OCI-LY7 (cell line): ENCODE measurements around the gene CALHM2. TPM values are rescaled to one million over a fixed set of nuclear protein-coding genes. Genes with fewer than 3 reads are reported as not detected.

Experiments used
- BruUV-seq: library from RNA; stranded (reverse); fragments of 400-500 nt; replicated peaks from 2 replicates; lab custom pipeline; 2021; lab: Mats Ljungman, UMichigan
- CTCF ChIA-PET: fragments of 300-600 bp; sonication (Branson Sonifier 250); formaldehyde crosslinking; loops from one replicate; lab custom pipeline; 2022; ENCODE audit warnings: antibody characterized with exemption; ENCODE audit not compliant: unreplicated experiment; lab: Charles Lee
- POLR2A ChIA-PET: fragments of 300-600 bp; sonication (Branson Sonifier 250); formaldehyde crosslinking; loops from one replicate; lab custom pipeline; 2022; ENCODE audit warnings: antibody characterized with exemption; lab: Charles Lee
- DNase-seq: peaks from one replicate; pipeline ENCODE4 v3.0.0-alpha.2; 2015; ENCODE audit warnings: low spot score
- H2AFZ ChIP-seq: fragments of 200-600 bp; sonication (generic), shearing (Covaris generic); 2 replicates; pipeline ENCODE4 v1.6.1; 2014; ENCODE audit warnings: mild to moderate bottlenecking, antibody characterized with exemption, low read length, moderate library complexity
- H3K27ac ChIP-seq: fragments of 200-600 bp; sonication (generic); 2 replicates; pipeline ENCODE4 v1.5.1; 2014; ENCODE audit warnings: mixed run types, low read depth, mild to moderate bottlenecking, moderate library complexity, low read length, inconsistent platforms; ENCODE audit not compliant: poor library complexity, severe bottlenecking
- H3K36me3 ChIP-seq: fragments of 200-600 bp; sonication (generic); 2 replicates; pipeline ENCODE4 v1.6.1; 2014; ENCODE audit warnings: mild to moderate bottlenecking, antibody characterized with exemption, low read length, moderate library complexity, mixed read lengths; ENCODE audit not compliant: insufficient read depth
- H3K4me1 ChIP-seq: fragments of 200-600 bp; sonication (generic); 2 replicates; pipeline ENCODE4 v1.5.1; 2014; ENCODE audit warnings: mild to moderate bottlenecking, low read length; ENCODE audit not compliant: insufficient read depth, poor library complexity, severe bottlenecking
- H3K4me2 ChIP-seq: fragments of 200-600 bp; sonication (generic); 2 replicates; pipeline ENCODE4 v1.6.1; 2014; ENCODE audit warnings: mild to moderate bottlenecking, low read length
- H3K4me3 ChIP-seq: fragments of 200-600 bp; sonication (generic); 2 replicates; pipeline ENCODE4 v1.5.1; 2014; ENCODE audit warnings: mild to moderate bottlenecking, low read depth, low read length; ENCODE audit not compliant: poor library complexity, severe bottlenecking
- H3K79me2 ChIP-seq: fragments of 200-600 bp; sonication (generic); 2 replicates; pipeline ENCODE4 v1.6.1; 2016; ENCODE audit warnings: low read depth, mild to moderate bottlenecking, low read length, moderate library complexity, mixed read lengths; ENCODE audit not compliant: insufficient read depth
- H3K9me2 ChIP-seq: fragments of 200-600 bp; sonication (generic); 2 replicates; pipeline ENCODE4 v1.6.1; 2016; ENCODE audit warnings: mild to moderate bottlenecking, low read length, mixed read lengths; ENCODE audit not compliant: insufficient read depth
- H3K9me3 ChIP-seq: fragments of 200-600 bp; sonication (generic); 2 replicates; pipeline ENCODE4 v1.6.1; 2014; ENCODE audit warnings: mild to moderate bottlenecking, mixed run types, low read length, mixed read lengths
- H4K20me1 ChIP-seq: fragments of 200-600 bp; sonication (generic); 2 replicates; pipeline ENCODE4 v1.6.1; 2014; ENCODE audit warnings: mild to moderate bottlenecking, antibody characterized with exemption, low read length, moderate library complexity, mixed read lengths; ENCODE audit not compliant: insufficient read depth
- CTCF ChIP-seq: fragments of 200-600 bp; sonication (generic); conservative IDR thresholded peaks from 2 replicates; pipeline ENCODE4 v1.5.1; 2014; ENCODE audit warnings: mild to moderate bottlenecking, antibody characterized with exemption, low read length, moderate library complexity, mixed read lengths
- EZH2phosphoT487 ChIP-seq: fragments of 200-600 bp; sonication (generic); IDR thresholded peaks from 2 replicates; pipeline ENCODE4 v1.6.1; 2018; ENCODE audit warnings: low read depth, borderline replicate concordance, mild to moderate bottlenecking, mixed run types, antibody characterized with exemption, low read length, moderate library complexity, mixed read lengths
- intact Hi-C: fragments of 100-400 bp; cut with micrococcal nuclease; formaldehyde crosslinking; loops from one replicate; pipeline ENCODE4 v1.10.0; 2022; ENCODE audit not compliant: unreplicated experiment
- total RNA-seq, 2 experiments: library from RNA; depleted of rRNA in 1 of 2; stranded (reverse); fragments of >200 nt in 1 of 2; shearing (Covaris generic) in 1 of 2; gene quantifications; 2 replicates each; pipeline ENCODE4 v1.2.3, GENCODE V29; 2014 to 2022

The CALHM2 gene
- total RNA-seq, 2 experiments from 2014 or later, result not detected

GRCh38 chr10:103416436-103417147 lies 35.6 kb downstream of the CALHM2 start:
- Histone ChIP-seq H3K79me2 (no peaks in the 10 kb centered on the region), H4K20me1 (no peaks in the 10 kb centered on the region), H3K4me2 (no peak overlapping the region), H2AFZ (no peak overlapping the region), H3K9me2 (no peaks in the 10 kb centered on the region), H3K4me1 (no peaks in the 10 kb centered on the region), H3K9me3 (no peaks in the 10 kb centered on the region), H3K36me3 (peaks cover 99% of the 10 kb centered on the region), H3K27ac (no peak overlapping the region), H3K4me3 (no peak overlapping the region)
- DNase-seq, result peak; percentile 79
- ChIA-PET CTCF (interaction anchor here (0.5 to 1.4 kb wide), 2 partner anchors 55 to 60 kb away, joined by 3 to 6 read pairs; no protein-coding TSS in a partner anchor), POLR2A (interaction anchor here (1.1 to 1.3 kb wide), 2 partner anchors 10 to 64 kb away, joined by 3 read pairs; no protein-coding TSS in a partner anchor)
- no peak for TF ChIP-seq EZH2phosphoT487
- peak; percentile 90 for TF ChIP-seq CTCF
- intact Hi-C loops, result loop anchor here (1.0 to 2.0 kb wide), 2 partner anchors 69 to 176 kb away; no protein-coding TSS in a partner anchor
- BruUV-seq, result no TSS peak

GRCh38 chr10:103415581-103415980 lies 36.6 kb downstream of the CALHM2 start:
- H3K9me3 ChIP-seq, result no peaks in the 10 kb centered on the region
- H4K20me1 ChIP-seq, result no peaks in the 10 kb centered on the region
- intact Hi-C loops, result no loop called here
- no TSS peak for BruUV-seq
- H3K79me2 ChIP-seq, result no peaks in the 10 kb centered on the region
- ChIA-PET POLR2A (interaction anchor here (1.1 to 1.3 kb wide), 2 partner anchors 12 to 65 kb away, joined by 3 read pairs; no protein-coding TSS in a partner anchor), CTCF (interaction anchor here (1.4 kb wide), 1 partner anchor 61 kb away, joined by 6 read pairs; no protein-coding TSS in a partner anchor)
- no peak for DNase-seq
- H2AFZ ChIP-seq, result no peak overlapping the region
- no peaks in the 10 kb centered on the region for H3K4me1 ChIP-seq
- H3K4me2 ChIP-seq, result no peak overlapping the region
- no peaks in the 10 kb centered on the region for H3K9me2 ChIP-seq
- H3K27ac ChIP-seq, result no peak overlapping the region
- peaks cover 99% of the 10 kb centered on the region for H3K36me3 ChIP-seq
- TF ChIP-seq EZH2phosphoT487, result no peak
- no peak for TF ChIP-seq CTCF
- no peak overlapping the region for H3K4me3 ChIP-seq

GRCh38 chr10:103413564-103413963 lies 38.6 kb downstream of the CALHM2 start:
- no TSS peak for BruUV-seq
- DNase-seq, result no peak
- H3K79me2 ChIP-seq, result no peaks in the 10 kb centered on the region
- H3K9me3 ChIP-seq, result no peaks in the 10 kb centered on the region
- POLR2A ChIA-PET, result no interaction called here
- no peaks in the 10 kb centered on the region for H4K20me1 ChIP-seq
- no peak overlapping the region for H3K4me3 ChIP-seq
- no peak overlapping the region for H3K27ac ChIP-seq
- intact Hi-C loops, result no loop called here
- no peaks in the 10 kb centered on the region for H3K4me1 ChIP-seq
- TF ChIP-seq CTCF (no peak), EZH2phosphoT487 (no peak)
- no peak overlapping the region for H2AFZ ChIP-seq
- no peaks in the 10 kb centered on the region for H3K9me2 ChIP-seq
- CTCF ChIA-PET, result interaction anchor here (0.6 kb wide), 1 partner anchor 58 kb away, joined by 3 read pairs; no protein-coding TSS in a partner anchor
- H3K36me3 ChIP-seq, result peaks cover 99% of the 10 kb centered on the region
- no peak overlapping the region for H3K4me2 ChIP-seq
